ENCODE measurements around the gene MCC.

The MCC gene

DNA sequence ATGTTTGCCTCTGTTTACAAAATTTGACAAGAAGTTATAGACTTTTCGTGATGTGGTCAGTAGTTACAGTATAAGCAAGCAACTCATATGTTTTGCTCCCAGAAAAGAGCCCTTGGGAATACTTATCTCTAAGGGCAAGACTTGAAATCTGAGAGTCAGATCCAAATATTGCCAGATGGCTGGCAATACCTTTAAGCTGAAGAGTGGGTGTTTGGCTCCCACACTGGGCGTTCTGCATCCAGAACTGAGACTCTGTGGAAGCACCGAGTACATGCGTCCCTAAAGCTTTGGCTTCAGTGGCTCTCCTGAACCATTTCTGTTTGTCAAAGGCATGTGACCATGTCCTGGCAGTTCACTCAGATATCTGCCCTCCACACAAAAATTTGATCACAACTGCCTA lies 317.5 kb downstream of the MCC start:
- DNase-seq (ENCODE audit: insufficient read length, low spot score): no peak
- no peak for TF ChIP-seq POLR2A (IDR thresholded peaks at IDR 0.05; ENCODE audit: low read depth, low read length)
- FAIRE-seq: no peak

DNA sequence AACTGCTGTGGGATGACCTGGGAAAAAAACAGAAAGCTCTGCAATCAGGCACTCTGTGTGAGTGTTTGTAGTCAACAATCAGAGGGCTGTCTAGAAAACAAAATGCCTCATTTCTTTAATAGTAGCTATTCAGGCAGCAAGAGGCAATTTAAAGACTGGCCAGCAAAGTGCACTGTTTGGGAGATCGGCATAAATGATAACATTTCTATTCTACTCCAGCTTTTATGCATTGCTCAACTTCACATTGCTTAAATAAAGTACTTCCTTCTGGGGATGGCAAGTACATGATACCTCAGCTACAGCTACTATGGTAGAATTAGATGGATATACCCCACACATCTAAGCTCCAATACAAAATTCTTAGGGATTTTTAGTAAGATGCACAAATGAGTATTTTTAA lies 318.5 kb downstream of the MCC start:
- DNase-seq (ENCODE audit: insufficient read length, low spot score) (no peak), FAIRE-seq (no peak)
- no peak for TF ChIP-seq POLR2A (IDR thresholded peaks at IDR 0.05; ENCODE audit: low read depth, low read length)

DNA sequence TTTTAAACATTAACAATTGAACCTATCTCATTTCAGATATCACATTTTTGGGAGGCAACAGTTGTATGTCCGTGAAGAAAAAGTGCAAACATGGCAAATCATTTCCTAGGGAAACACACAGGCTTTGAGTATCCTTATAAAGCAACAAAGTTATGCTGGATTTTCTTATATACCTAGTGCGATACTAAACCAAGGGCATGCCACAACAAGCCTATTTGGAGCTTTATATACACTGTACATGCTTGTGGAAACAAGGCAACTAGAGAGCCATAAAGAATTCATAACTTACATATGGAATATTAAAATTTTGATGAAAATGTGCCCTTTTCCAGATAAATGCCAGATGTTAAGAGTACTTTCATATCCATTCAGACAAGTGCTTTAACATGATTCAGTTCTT lies 320.3 kb downstream of the MCC start:
- no peak for FAIRE-seq

DNA sequence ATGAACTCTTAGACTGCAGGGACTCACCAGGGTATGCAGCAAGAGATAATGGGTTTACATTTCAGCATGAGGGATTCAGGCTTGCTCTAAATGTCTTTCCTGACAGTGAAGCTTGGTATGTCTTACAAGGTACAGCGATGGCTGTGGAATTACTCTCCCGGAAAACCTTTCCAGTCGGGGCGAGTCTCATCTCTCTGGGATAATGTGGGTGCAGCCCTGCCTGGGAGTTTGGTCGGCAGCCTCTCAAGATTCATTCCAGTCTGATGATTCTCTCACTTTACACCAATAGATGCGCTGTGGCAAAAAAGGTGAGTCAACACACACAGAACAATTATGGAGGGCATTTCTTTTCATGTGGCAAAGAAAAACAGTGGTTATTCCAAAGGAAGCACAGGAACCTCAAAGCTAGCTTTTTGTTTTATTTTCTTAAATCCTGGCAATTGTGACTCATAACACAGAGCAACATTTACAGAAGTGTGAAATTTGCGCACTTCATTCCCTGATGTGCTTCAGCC lies 321.3 kb downstream of the MCC start:
- DNase-seq (ENCODE audit: insufficient read length, low spot score) (peak; percentile 56), FAIRE-seq (peak; percentile 94)
- no peak for TF ChIP-seq POLR2A (IDR thresholded peaks at IDR 0.05; ENCODE audit: low read depth, low read length)

More for the DNA sequence above, 320.3 kb downstream of the MCC start:
- no peak for TF ChIP-seq POLR2A (IDR thresholded peaks at IDR 0.05; ENCODE audit: low read depth, low read length)
- DNase-seq (ENCODE audit: insufficient read length, low spot score): no peak

DNA sequence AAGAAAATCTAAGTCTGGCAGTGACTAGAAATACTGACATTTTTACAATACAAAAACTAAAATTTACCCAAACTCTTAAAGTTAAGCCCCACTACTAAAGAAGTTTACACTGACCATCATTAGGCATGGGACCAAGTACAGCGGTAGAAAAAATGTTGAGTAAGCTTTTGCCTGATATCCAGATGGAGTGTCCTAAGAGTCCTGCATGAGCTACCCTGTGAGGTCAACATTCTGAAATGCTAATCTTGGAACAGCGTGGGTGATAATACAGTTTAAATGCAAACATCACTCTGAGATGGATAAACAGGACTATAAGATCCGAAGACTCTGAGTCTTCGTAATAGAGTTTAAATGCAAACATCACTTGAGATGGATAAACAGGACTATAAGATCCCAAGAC lies 322.0 kb downstream of the MCC start:
- no peak for FAIRE-seq
- DNase-seq (ENCODE audit: insufficient read length, low spot score): no peak
- TF ChIP-seq POLR2A (IDR thresholded peaks at IDR 0.05; ENCODE audit: low read depth, low read length): no peak

DNA sequence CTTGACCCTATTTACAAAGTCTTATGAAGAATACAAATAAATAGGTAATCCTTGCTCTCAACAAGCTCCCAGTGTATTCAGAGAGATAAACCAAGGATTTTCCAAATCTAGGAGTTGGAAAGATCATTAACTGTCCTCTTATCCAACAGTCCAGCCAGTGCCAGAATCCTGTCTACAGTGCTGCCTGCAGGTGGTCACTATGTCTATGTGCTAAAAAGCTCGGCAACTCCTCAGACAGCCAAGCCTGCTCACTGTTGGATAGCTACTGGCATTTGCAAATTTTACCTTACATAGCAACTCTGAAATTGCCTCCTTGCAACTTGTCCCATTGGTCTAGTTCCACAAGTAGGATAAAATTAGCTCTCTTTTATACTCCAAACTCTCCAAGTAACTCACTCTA lies 324.2 kb downstream of the MCC start:
- TF ChIP-seq POLR2A (IDR thresholded peaks at IDR 0.05; ENCODE audit: low read depth, low read length): no peak
- no peak for FAIRE-seq
- no peak for DNase-seq (ENCODE audit: insufficient read length, low spot score)

DNA sequence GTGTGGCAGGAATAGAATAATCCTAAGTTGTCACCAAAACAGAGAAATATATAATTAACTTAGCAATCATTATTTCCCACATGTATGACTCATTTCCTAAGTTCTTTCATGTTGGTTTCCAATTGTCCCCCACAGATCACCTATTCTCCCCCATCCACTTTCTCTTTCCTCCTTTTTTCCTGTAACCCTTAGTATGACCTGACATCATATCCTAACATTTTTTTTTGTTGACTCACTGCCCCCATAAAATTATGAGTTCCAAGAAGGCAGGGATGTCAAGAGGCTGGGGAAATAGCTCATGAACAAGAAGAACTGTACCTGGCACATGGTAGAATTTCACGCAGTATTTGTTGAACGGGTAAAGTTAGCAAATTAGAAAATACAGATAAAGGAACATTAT lies 324.9 kb downstream of the MCC start:
- FAIRE-seq: peak; percentile 11
- TF ChIP-seq POLR2A (IDR thresholded peaks at IDR 0.05; ENCODE audit: low read depth, low read length): no peak
- peak; percentile 39 for DNase-seq (ENCODE audit: insufficient read length, low spot score)

DNA sequence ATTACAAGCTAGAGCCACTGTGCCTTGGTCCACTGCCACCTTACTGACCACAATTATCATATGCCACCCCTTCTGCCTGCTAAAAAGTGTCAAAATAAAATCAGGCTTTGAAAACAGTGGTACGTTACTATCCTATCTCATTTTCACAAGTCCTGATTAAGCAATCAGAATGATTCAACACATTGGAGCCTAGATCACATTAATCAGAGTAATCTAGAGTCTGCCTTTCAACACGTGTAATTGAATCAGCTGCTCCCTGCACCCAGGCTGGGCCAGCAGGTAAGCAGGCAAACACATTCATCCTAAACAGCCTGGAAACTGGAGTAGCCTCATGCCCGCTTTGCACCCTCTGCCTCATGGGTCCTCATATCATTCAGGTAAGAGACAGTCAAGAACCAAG lies 325.5 kb downstream of the MCC start:
- no peak for TF ChIP-seq POLR2A (IDR thresholded peaks at IDR 0.05; ENCODE audit: low read depth, low read length)
- DNase-seq (ENCODE audit: insufficient read length, low spot score): peak; percentile 22
- FAIRE-seq: peak; percentile 53

DNA sequence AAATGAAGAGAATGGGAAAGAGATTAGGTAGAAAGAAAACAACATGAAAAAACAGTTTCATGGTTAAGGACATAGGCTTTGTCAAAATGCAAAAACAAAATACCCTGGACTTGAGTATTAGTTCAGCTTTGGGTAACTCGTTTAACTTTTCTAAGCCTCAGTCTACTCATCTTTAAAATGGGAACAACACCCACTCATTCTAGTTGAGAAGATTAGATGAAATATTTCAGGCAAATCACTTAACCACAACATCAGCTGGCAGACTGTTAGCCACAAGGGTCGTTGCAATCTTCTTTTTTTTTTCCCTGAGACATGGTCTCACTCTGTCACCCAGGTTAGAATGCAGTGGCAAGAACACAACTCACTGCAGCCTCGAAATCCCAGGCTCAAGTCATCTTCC lies 326.0 kb downstream of the MCC start:
- FAIRE-seq: no peak
- no peak for TF ChIP-seq POLR2A (IDR thresholded peaks at IDR 0.05; ENCODE audit: low read depth, low read length)
- DNase-seq (ENCODE audit: insufficient read length, low spot score): no peak

DNA sequence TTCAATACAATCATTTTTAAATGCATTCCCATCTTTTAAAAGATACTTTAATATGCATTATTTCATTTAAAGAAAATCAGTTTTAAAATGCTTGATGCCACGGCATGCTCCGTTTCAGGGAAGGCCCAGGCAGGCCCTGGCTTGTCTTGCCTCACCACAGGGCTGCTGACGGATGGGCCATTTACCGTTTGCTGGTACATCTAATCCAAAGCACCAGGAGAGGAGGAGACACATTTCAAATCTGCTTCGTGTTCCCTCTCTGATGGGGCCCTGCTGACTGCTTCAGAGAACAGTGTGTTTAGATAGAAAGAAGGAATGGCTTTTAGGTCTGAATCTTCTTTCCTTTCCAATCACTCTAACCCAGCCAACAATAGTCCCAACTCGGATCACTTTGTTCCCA lies 326.4 kb downstream of the MCC start:
- FAIRE-seq: no peak
- no peak for DNase-seq (ENCODE audit: insufficient read length, low spot score)
- no peak for TF ChIP-seq POLR2A (IDR thresholded peaks at IDR 0.05; ENCODE audit: low read depth, low read length)

DNA sequence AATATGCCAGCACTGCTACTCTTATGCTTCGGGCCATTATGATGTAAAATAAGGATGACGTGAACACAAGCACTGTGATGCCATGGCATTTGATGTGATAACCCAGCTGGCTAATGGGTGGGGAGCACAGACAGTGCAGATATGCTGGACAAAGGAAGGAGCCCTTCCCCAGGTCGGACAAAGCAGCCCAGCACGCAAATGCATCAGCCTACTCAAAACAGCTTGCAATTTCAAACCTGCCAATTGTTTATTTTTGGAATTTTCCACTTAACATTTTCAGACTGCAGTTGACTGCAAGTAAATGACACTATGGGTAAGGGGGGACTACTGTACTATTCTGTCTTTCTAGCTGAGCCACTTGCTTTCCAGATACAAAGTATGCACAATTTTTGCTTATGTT lies 330.4 kb downstream of the MCC start:
- no peak for FAIRE-seq
- no peak for DNase-seq (ENCODE audit: insufficient read length, low spot score)
- no peak for TF ChIP-seq POLR2A (IDR thresholded peaks at IDR 0.05; ENCODE audit: low read depth, low read length)

DNA sequence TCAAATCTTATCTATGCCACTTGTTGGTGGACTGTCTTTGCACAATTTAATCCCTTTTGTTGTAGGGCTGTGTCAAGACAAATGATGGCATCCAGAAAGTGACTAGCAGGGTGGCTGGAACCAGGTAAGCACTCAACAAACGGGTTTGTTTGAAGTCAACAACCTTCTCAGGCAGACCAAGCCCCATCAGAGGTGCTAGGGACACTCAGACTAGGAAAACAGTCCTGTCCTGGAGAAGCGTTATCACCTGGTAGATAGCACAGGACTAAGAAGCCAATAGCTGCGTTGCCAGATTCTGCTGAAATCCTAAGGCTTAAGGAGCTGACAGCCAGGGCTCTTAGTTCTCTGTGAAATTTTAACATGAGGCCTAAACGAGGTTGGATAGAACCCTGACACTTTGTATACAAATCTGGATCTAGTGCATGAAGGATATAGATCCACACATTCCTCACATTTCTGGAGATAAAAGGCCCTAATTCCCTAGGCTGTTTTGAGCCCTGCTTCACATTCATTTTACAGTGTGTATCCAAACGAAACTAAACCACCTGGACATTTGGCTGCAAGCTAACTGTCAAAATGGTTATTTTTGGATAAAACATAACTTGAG lies 331.9 kb downstream of the MCC start:
- DNase-seq (ENCODE audit: insufficient read length, low spot score): no peak
- no peak for TF ChIP-seq POLR2A (IDR thresholded peaks at IDR 0.05; ENCODE audit: low read depth, low read length)
- FAIRE-seq: no peak

DNA sequence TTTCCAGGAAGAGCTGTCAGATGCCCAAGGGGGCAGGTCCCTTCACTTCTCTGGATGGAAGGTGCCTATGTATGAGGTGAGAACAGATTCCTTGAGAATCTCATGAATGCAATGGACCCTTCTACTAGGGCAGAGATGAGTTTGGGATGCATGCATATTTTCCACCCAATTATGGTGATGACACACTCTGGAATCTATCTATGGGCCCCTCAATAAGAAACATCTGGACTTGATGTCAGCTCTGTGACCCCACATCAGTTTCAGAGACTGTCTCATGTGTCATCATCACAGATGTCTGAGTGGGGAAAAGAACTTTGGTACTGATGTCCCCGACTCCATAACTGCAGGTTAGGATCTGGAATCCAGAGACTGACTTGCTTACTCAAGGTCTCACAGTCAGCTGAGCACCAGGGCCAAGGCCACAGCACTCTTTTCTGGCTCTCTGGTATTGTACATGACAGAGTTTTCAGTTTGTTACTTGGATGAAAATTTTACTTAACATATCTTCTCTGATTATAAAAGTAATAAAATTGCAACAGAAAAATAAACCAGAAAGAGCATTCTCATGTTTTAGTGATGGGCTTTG lies 334.6 kb downstream of the MCC start:
- FAIRE-seq: no peak
- TF ChIP-seq POLR2A (IDR thresholded peaks at IDR 0.05; ENCODE audit: low read depth, low read length): no peak
- no peak for DNase-seq (ENCODE audit: insufficient read length, low spot score)

DNA sequence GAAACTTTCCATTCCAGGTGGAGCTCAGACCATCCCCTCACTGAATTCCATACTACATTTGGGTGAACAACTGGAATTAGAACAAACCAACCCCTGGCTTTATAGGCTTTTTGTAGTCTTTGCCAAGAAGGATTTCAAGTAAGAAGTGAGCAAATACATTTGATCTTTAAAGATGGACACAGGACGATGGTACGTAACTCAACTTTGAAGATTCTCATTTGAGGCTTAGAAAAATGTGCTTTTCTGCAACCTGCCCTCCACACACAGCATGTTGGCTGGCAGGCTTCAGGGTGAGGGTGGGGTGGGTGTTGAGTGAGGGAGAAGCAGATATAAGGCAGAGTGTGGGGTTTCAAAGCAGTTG lies 335.9 kb downstream of the MCC start:
- no peak for FAIRE-seq
- DNase-seq (ENCODE audit: insufficient read length, low spot score): no peak
- TF ChIP-seq POLR2A (IDR thresholded peaks at IDR 0.05; ENCODE audit: low read depth, low read length): no peak

DNA sequence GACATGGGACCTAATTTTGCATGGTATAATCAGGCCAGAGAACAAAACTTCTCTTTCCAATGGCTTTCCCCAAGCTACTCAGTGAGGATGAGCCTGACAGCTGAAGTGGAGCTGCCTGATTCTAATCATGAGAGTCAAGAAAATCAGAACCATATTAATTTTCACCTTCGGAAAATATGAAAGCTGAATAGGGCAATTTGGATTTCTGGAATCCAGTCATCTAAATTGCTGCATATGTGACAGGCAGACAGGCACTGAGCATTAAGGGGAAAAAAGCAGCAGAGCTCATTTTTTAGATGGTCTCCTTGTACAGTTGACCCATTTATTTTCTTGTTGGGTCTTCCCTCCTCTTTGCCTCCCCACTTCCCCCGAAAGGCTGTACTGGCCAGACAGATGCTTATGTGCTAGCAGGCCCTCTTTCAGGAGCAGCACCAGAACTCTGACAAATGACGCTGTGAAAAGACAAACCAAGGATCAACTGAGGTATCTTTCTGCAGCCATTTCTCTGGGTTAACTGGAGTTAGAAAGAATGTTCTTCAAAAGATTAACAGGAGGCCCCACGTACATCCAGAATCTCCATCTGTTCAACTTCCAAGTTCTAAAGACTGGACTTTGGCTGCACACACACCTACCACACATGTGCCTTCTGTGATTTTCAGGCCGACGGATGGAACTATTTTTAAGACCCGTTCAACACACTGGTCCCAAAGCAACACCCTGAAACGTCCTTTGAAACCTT lies 336.4 kb downstream of the MCC start:
- no peak for FAIRE-seq
- TF ChIP-seq POLR2A (IDR thresholded peaks at IDR 0.05; ENCODE audit: low read depth, low read length): no peak
- no peak for DNase-seq (ENCODE audit: insufficient read length, low spot score)

Measured in H54 (cell line).